HG03139 (cell line): Measurements from ENCODE around the gene LRP1B.
A peak's percentile ranks its signal among the peaks of the same experiment; 100 is the strongest.

ENCODE experiments used
- ATAC-seq: cut with Tn5 transposase; IDR thresholded peaks from one replicate; pipeline ENCODE4 v1.9.1; 2021; ENCODE audit not compliant: unreplicated experiment

The LRP1B gene

GRCh38 chr2:142131010-142131669 lies at the start of gene LRP1B:
Gene LRP1B, minus strand, starts transcription at chr2:142131016. Its CDS starts 287 bp downstream, at chr2:142130729.
- no peak for ATAC-seq

GRCh38 chr2:142179686-142180085 lies 48.9 kb upstream of the LRP1B start:
- no peak for ATAC-seq

GRCh38 chr2:142178604-142179003 lies 47.8 kb upstream of the LRP1B start:
- no peak for ATAC-seq

- ATAC-seq, result no peak
These were observed 46.1 kb upstream of the LRP1B start for GRCh38 chr2:142176941-142177340.

- no peak for ATAC-seq
These were observed 45.1 kb upstream of the LRP1B start for GRCh38 chr2:142175813-142176338.

GRCh38 chr2:142174176-142174575 lies 43.4 kb upstream of the LRP1B start:
- ATAC-seq, result no peak

GRCh38 chr2:142170847-142171246 lies 40.0 kb upstream of the LRP1B start:
- ATAC-seq, result no peak

GRCh38 chr2:142165790-142166189 lies 35.0 kb upstream of the LRP1B start:
- peak; percentile 74 for ATAC-seq

GRCh38 chr2:142153601-142154000 lies 22.8 kb upstream of the LRP1B start:
- ATAC-seq, result no peak

GRCh38 chr2:142150453-142150852 lies 19.6 kb upstream of the LRP1B start:
- no peak for ATAC-seq

- no peak for ATAC-seq
These were observed 13.7 kb upstream of the LRP1B start for GRCh38 chr2:142144547-142144946.

GRCh38 chr2:142142595-142142994 lies 11.8 kb upstream of the LRP1B start:
- ATAC-seq, result no peak

- no peak for ATAC-seq
These were observed 9.6 kb upstream of the LRP1B start for GRCh38 chr2:142140434-142140845.

- no peak for ATAC-seq
These were observed 8.6 kb upstream of the LRP1B start for GRCh38 chr2:142139384-142139783.

- no peak for ATAC-seq
These were observed 5.8 kb upstream of the LRP1B start for GRCh38 chr2:142136571-142136970.

- ATAC-seq, result no peak
These were observed 4.1 kb upstream of the LRP1B start for GRCh38 chr2:142134911-142135310.

- no peak for ATAC-seq
These were observed 456 bp downstream of the LRP1B start for GRCh38 chr2:142130111-142131009.

- ATAC-seq, result no peak
These were observed 2.7 kb downstream of the LRP1B start for GRCh38 chr2:142128105-142128504.

GRCh38 chr2:142127248-142127647 lies 3.6 kb downstream of the LRP1B start:
- ATAC-seq, result no peak

- ATAC-seq, result no peak
These were observed 6.1 kb downstream of the LRP1B start for GRCh38 chr2:142124706-142125105.

GRCh38 chr2:142119347-142119746 lies 11.5 kb downstream of the LRP1B start:
- ATAC-seq, result no peak

- no peak for ATAC-seq
These were observed 18.0 kb downstream of the LRP1B start for GRCh38 chr2:142112757-142113221.
